PC-3 (cell line): Measurements from ENCODE around the gene SLC5A5.

Experiments
- CTCF ChIP-seq: fragments of 300-600 bp; sonication (generic); conservative IDR thresholded peaks from 2 replicates; pipeline ENCODE4 v1.5.1; 2017; ENCODE audit warnings: antibody characterized with exemption, low read depth, mild to moderate bottlenecking, low read length
- EZH2 ChIP-seq: fragments of 300-600 bp; sonication (generic); IDR thresholded peaks from one replicate; pipeline ENCODE4 v1.6.1; 2017; ENCODE audit warnings: antibody characterized with exemption, mild to moderate bottlenecking, low read length; ENCODE audit not compliant: unreplicated experiment
- EZH2phosphoT487 ChIP-seq: fragments of 300-600 bp; sonication (generic); IDR thresholded peaks from 2 replicates; pipeline ENCODE4 v1.6.1; 2018; ENCODE audit warnings: mild to moderate bottlenecking, antibody characterized with exemption, low read length, borderline replicate concordance

DNA sequence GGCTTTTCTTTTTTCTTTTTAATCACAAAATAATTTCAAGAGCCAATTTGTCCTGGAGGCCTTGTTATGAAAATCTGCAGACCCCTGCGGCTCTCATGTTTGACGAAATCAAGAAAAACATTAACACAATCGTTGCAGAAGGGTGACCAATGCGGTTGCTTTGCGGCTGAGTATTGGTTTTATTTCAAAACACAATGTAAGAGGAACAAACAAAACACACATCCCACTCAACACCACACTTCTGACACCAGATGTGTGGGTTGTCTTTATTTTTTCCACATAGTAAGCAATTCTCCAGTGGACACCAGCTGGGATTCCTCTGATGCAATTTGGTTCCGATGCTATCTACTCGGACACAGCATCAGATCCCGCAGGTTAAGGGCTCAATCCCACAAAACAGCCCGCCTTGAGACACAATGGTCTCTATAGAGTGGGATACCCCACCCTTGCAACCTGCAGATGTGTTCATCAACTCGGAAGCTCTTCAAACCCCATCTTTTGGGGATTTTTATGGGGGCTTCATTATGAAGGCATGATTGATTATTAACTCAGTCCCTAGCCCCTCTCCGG is 39.1 kb downstream of the SLC5A5 start:
- no peak for TF ChIP-seq CTCF
- TF ChIP-seq EZH2 = no peak
- TF ChIP-seq EZH2phosphoT487 = no peak
